ENCODE results near the gene NAXD. TPM values are rescaled to one million over a fixed set of nuclear protein-coding genes. Genes with fewer than 3 reads are reported as not detected.

Gene NAXD
- total RNA-seq, 4 donors from 2014 or later = 29.5 to 45.3 (median 36.0) TPM

DNA sequence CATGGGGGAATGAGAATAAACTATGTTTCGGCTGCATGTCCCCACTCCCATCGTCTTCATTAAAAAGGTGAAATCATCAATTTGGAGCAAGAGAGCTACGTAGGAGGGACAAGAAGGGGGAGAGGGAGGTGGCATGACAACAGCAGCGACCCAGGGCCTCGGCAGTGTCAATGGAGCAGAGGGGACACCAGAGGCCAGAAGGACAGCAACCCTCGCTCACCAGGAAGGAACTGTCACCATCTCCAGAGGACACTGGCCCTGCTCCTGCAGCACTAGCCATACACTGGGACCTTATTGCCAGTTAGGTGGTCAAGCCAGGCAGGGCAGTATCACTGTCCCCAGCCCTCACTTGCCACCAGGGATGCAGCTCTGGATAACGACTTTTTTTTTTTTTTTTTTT is 34.2 kb downstream of the NAXD start:
- TF ChIP-seq POLR2A (IDR thresholded peaks at IDR 0.05) (no peak), POLR2AphosphoS5 (IDR thresholded peaks at IDR 0.05) (no peak), EP300 (IDR thresholded peaks at IDR 0.05) (no peak)
- TF ChIP-seq, protein P1, sequence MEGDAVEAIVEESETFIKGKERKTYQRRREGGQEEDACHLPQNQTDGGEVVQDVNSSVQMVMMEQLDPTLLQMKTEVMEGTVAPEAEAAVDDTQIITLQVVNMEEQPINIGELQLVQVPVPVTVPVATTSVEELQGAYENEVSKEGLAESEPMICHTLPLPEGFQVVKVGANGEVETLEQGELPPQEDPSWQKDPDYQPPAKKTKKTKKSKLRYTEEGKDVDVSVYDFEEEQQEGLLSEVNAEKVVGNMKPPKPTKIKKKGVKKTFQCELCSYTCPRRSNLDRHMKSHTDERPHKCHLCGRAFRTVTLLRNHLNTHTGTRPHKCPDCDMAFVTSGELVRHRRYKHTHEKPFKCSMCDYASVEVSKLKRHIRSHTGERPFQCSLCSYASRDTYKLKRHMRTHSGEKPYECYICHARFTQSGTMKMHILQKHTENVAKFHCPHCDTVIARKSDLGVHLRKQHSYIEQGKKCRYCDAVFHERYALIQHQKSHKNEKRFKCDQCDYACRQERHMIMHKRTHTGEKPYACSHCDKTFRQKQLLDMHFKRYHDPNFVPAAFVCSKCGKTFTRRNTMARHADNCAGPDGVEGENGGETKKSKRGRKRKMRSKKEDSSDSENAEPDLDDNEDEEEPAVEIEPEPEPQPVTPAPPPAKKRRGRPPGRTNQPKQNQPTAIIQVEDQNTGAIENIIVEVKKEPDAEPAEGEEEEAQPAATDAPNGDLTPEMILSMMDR (IDR thresholded peaks at IDR 0.05) = no peak
- Histone ChIP-seq H3K4me3 (no peak overlapping the region), H3K27me3 (no peaks in the 10 kb centered on the region), H3K4me1 (peaks cover 0 to 12% (median 5%) of the 10 kb centered on the region in 3 donors), H3K36me3 (peaks cover 0 to 78% of the 10 kb centered on the region in 2 donors), H3K9me3 (no peaks in the 10 kb centered on the region), H3K27ac (no peak overlapping the region)
- WGBS, 2 donors (ENCODE audit: low coverage in 1 of 2) = 90 to 93% methylated on average over 3 to 5 of the region's 7 CpGs
- ATAC-seq = no peak

- Histone ChIP-seq H3K27ac (no peak overlapping the region), H3K9me3 (no peaks in the 10 kb centered on the region), H3K36me3 (peaks cover 0 to 80% of the 10 kb centered on the region in 2 donors), H3K4me1 (peaks cover 0 to 3% (median 0%) of the 10 kb centered on the region in 3 donors), H3K27me3 (no peaks in the 10 kb centered on the region), H3K4me3 (no peak overlapping the region)
- TF ChIP-seq EP300 (IDR thresholded peaks at IDR 0.05) = no peak
- TF ChIP-seq, protein P1 (IDR thresholded peaks at IDR 0.05) = no peak
- TF ChIP-seq POLR2AphosphoS5 (IDR thresholded peaks at IDR 0.05) = no peak
- TF ChIP-seq POLR2A (IDR thresholded peaks at IDR 0.05) = no peak
- WGBS, 2 donors (ENCODE audit: low coverage in 1 of 2) = 100% methylated on average over 1 of the region's 14 CpGs; no CpG with 5 or more reads in 1 of the 2 donors
- ATAC-seq = no peak
These were observed 35.1 kb downstream of the NAXD start for GRCh38 chr13:110650436-110650835.

DNA sequence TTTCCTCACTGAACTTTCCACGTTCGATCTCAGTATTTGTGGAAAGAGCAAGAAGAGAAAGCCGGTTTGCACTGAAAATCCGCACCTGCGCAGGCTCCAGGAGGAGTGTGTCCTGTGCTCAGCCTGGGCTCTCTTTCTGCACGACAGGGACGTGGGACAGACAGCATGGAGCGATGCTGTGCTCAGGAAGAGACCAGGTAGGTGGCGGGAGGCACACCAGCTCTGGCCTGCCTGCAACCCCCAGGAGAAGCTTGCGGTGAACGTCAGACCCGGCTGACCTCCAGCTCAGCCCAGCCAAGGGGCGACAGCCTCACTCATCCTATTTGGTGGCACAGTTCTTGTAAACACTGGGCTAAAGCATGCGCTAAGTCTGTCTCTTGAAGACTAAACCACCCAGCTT is 35.9 kb downstream of the NAXD start:
- no peak overlapping the region for H3K27ac ChIP-seq
- H3K27me3 ChIP-seq = no peaks in the 10 kb centered on the region
- H3K4me3 ChIP-seq = no peak overlapping the region
- H3K9me3 ChIP-seq = no peaks in the 10 kb centered on the region
- TF ChIP-seq, protein P1 (IDR thresholded peaks at IDR 0.05) = no peak
- TF ChIP-seq EP300 (IDR thresholded peaks at IDR 0.05) (no peak), POLR2A (IDR thresholded peaks at IDR 0.05) (no peak), POLR2AphosphoS5 (IDR thresholded peaks at IDR 0.05) (no peak)
- 78 to 86% methylated on average over 6 to 8 of the region's 14 CpGs for WGBS, 2 donors (ENCODE audit: low coverage in 1 of 2)
- H3K4me1 ChIP-seq = no peaks in the 10 kb centered on the region
- no peak for ATAC-seq
- peaks cover 0 to 83% of the 10 kb centered on the region in 2 donors for H3K36me3 ChIP-seq

DNA sequence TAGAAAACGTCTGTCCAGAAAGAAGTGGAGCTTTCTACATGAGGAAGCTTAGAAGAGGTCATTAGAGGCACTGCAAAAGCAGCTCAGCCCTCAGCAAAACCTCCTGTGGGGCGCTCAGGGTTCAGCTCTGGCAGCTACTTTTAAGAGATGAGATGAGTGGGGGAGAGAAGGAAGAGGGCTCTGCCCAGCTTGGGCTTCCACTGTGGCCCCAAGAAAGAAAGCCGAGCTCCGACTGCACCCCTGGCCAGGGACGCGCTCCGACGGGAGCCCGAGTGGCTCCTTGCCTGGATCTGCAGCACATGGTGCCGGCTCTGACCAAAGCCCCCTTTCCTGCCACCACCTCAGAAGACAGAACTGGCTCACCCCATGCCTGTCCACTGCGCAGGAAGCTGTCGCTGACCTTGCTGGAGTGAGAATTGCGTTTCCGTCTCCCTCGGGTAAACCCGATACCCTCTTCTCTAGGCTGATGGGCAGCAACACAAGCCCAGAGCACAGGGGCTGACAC is 36.4 kb downstream of the NAXD start:
- Histone ChIP-seq H3K27ac (no peak overlapping the region), H3K27me3 (no peaks in the 10 kb centered on the region), H3K4me3 (no peak overlapping the region), H3K36me3 (peaks cover 0 to 83% of the 10 kb centered on the region in 2 donors), H3K9me3 (no peaks in the 10 kb centered on the region), H3K4me1 (no peaks in the 10 kb centered on the region)
- 60 to 61% methylated on average over 1 to 2 of the region's 16 CpGs for WGBS, 2 donors (ENCODE audit: low coverage in 1 of 2)
- ATAC-seq = no peak
- TF ChIP-seq POLR2AphosphoS5 (IDR thresholded peaks at IDR 0.05) = no peak
- TF ChIP-seq, protein P1 (IDR thresholded peaks at IDR 0.05) = no peak
- no peak for TF ChIP-seq POLR2A (IDR thresholded peaks at IDR 0.05)
- no peak for TF ChIP-seq EP300 (IDR thresholded peaks at IDR 0.05)

DNA sequence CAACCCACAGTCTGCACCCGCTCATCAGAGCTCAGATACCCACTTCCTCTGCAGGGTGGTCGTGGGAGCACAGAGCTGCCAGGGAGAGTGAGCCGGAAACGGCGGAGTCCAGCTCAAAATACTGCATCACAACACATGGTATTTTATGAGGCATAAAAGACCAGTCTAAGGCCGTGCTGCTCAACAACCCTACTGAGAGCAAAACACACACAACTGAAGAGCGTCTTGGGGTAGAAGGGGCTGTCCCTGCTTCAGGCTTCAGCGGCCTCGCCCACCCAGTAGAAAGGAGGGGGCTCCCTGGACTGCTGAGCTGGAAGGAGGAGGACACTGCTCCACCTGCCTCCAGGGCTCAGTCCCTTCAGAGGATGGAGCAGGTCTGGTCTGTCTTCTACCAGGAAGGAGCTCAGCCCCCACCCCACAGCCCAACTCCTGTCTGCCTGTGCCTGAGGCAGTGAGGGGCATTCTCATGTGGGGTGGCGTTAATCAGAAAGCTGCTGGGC is 36.9 kb downstream of the NAXD start:
- H3K27ac ChIP-seq = no peak overlapping the region
- 88% methylated on average over 4 of the region's 10 CpGs; no CpG with 5 or more reads in 1 of the 2 donors for WGBS, 2 donors (ENCODE audit: low coverage in 1 of 2)
- TF ChIP-seq EP300 (IDR thresholded peaks at IDR 0.05) (no peak), POLR2A (IDR thresholded peaks at IDR 0.05) (no peak), POLR2AphosphoS5 (IDR thresholded peaks at IDR 0.05) (no peak)
- TF ChIP-seq, protein P1 (IDR thresholded peaks at IDR 0.05) = no peak
- H3K4me3 ChIP-seq = no peak overlapping the region
- H3K36me3 ChIP-seq = peaks cover 0 to 82% of the 10 kb centered on the region in 2 donors
- no peaks in the 10 kb centered on the region for H3K27me3 ChIP-seq
- ATAC-seq = no peak
- no peaks in the 10 kb centered on the region for H3K9me3 ChIP-seq
- no peaks in the 10 kb centered on the region for H3K4me1 ChIP-seq

Data from gastroesophageal sphincter (tissue), 4 donors.